Measurements from ENCODE around the gene PARVB.

DNA sequence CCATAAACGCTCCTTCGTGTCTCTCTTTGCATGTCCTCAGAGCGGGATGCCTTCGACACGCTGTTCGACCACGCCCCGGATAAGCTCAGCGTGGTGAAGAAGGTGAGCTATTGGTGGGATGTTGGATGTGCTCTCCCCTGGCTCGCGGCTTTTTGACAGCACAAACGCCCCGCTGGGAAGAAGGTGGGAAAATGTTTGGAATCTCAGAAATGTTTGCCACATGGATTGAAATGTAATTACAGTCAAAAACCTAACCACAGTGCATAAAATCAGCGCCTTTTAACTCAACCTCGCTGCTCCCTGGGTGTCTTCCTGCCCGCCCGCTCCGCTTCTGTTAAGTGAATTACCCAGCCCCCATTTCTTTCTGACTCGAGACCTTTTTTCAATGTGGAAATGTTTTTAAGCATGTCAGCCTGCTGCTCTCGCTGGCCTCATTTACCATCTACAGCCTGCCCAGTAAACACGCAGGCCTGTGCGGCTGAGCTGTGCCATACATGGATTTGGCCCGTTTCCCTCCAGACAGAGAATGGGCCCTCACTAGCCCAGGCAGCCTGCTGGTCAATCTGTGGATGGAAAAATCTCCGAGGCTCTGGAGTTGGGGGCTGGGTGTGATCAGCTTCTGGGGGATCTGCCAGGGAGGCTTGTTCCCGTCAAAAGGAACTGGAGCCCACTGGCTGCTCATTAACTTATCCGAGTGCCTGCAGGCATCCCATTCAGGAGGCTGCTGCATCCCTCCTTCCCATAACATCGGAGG, 123.9 kb downstream of the PARVB start:
- TF ChIP-seq, protein P1, sequence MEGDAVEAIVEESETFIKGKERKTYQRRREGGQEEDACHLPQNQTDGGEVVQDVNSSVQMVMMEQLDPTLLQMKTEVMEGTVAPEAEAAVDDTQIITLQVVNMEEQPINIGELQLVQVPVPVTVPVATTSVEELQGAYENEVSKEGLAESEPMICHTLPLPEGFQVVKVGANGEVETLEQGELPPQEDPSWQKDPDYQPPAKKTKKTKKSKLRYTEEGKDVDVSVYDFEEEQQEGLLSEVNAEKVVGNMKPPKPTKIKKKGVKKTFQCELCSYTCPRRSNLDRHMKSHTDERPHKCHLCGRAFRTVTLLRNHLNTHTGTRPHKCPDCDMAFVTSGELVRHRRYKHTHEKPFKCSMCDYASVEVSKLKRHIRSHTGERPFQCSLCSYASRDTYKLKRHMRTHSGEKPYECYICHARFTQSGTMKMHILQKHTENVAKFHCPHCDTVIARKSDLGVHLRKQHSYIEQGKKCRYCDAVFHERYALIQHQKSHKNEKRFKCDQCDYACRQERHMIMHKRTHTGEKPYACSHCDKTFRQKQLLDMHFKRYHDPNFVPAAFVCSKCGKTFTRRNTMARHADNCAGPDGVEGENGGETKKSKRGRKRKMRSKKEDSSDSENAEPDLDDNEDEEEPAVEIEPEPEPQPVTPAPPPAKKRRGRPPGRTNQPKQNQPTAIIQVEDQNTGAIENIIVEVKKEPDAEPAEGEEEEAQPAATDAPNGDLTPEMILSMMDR (IDR thresholded peaks at IDR 0.05) = no peak
- no peak for TF ChIP-seq POLR2A (IDR thresholded peaks at IDR 0.05)

All from esophagus squamous epithelium (tissue), 4 donors.